ENCODE results near the gene PRR12. TPM values are rescaled to one million over a fixed set of nuclear protein-coding genes. Genes with fewer than 3 reads are reported as not detected.
A peak's percentile ranks its signal among the peaks of the same experiment; 100 is the strongest.

The PRR12 gene
- total RNA-seq, 1 donor from 2014 or later = 58.5 TPM

GRCh38 chr19:49637821-49638738 lies 47.1 kb downstream of the PRR12 start:
- H3K4me3 Mint-ChIP-seq = peak overlapping the region; percentile 71
- no peaks in the 10 kb centered on the region for H3K36me3 Mint-ChIP-seq
- TF ChIP-seq CTCF (IDR thresholded peaks at IDR 0.05; ENCODE audit: unreplicated experiment) = no peak
- H3K4me1 Mint-ChIP-seq = peaks cover 51% of the 10 kb centered on the region
- H3K9me3 Mint-ChIP-seq = no peaks in the 10 kb centered on the region
- H3K27me3 Mint-ChIP-seq (ENCODE audit: low read depth) = no peaks in the 10 kb centered on the region
- H3K27ac Mint-ChIP-seq = peak overlapping the region; percentile 96
- DNase-seq (ENCODE audit: low spot score in 2 of 2, unreplicated experiment in 2 of 2) = peak in 1 of 2 experiments; percentile 54

GRCh38 chr19:49639401-49640112 lies 48.6 kb downstream of the PRR12 start:
- Mint-ChIP-seq H3K9me3 (no peaks in the 10 kb centered on the region), H3K4me3 (peak overlapping the region; percentile 97), H3K27me3 (ENCODE audit: low read depth) (no peaks in the 10 kb centered on the region), H3K36me3 (no peaks in the 10 kb centered on the region), H3K27ac (peak overlapping the region; percentile 96), H3K4me1 (peaks cover 66% of the 10 kb centered on the region)
- DNase-seq (ENCODE audit: low spot score in 2 of 2, unreplicated experiment in 2 of 2) = peak in 1 of 2 experiments; percentile 50
- TF ChIP-seq CTCF (IDR thresholded peaks at IDR 0.05; ENCODE audit: unreplicated experiment) = no peak

- Mint-ChIP-seq H3K27me3 (ENCODE audit: low read depth) (no peaks in the 10 kb centered on the region), H3K27ac (peak within 1 kb of the TSS; percentile 100), H3K4me1 (peaks cover 65% of the 10 kb centered on the region), H3K4me3 (peak within 1 kb of the TSS; percentile 97), H3K9me3 (no peaks in the 10 kb centered on the region), H3K36me3 (no peaks in the 10 kb centered on the region)
- peak; percentile 99 for DNase-seq (ENCODE audit: low spot score in 2 of 2, unreplicated experiment in 2 of 2)
- TF ChIP-seq CTCF (IDR thresholded peaks at IDR 0.05; ENCODE audit: unreplicated experiment) = no peak
These were observed 49.3 kb downstream of the PRR12 start, which contains the start of gene RRAS for GRCh38 chr19:49640113-49640898. TSS of gene RRAS (minus strand) at chr19:49640143. CDS start at chr19:49640098, 45 bp downstream.

- Mint-ChIP-seq H3K27ac (peak within 1 kb of the TSS; percentile 100), H3K36me3 (peaks cover 3% of the 10 kb centered on the region), H3K27me3 (ENCODE audit: low read depth) (no peaks in the 10 kb centered on the region), H3K4me3 (peak within 1 kb of the TSS; percentile 97), H3K9me3 (no peaks in the 10 kb centered on the region), H3K4me1 (peaks cover 54% of the 10 kb centered on the region)
- DNase-seq (ENCODE audit: low spot score in 2 of 2, unreplicated experiment in 2 of 2) = peak; percentile 98
- no peak for TF ChIP-seq CTCF (IDR thresholded peaks at IDR 0.05; ENCODE audit: unreplicated experiment)
These were observed 50.9 kb downstream of the PRR12 start, which contains the start of gene SCAF1 for GRCh38 chr19:49641688-49642491. TSS of gene SCAF1 (plus strand) at chr19:49642209. CDS start at chr19:49645027, 2,818 bp downstream.

Data from mesothelial cell of epicardium (in vitro differentiated cells).